ENCODE results near the gene IL12RB1.

The IL12RB1 gene

GRCh38 chr19:18085702-18086457 is 854 bp downstream of the IL12RB1 start:
- TF ChIP-seq ZNF274 (IDR thresholded peaks at IDR 0.05; ENCODE audit: low read depth, low read length), result no peak
- no peak overlapping the region for H3K4me3 ChIP-seq (ENCODE audit: low read length)

GRCh38 chr19:18083929-18084684 is 2.6 kb downstream of the IL12RB1 start:
- no peak for TF ChIP-seq ZNF274 (IDR thresholded peaks at IDR 0.05; ENCODE audit: low read depth, low read length)
- H3K4me3 ChIP-seq (ENCODE audit: low read length), result no peak overlapping the region

GRCh38 chr19:18074192-18074591 is 12.5 kb downstream of the IL12RB1 start:
- H3K4me3 ChIP-seq (ENCODE audit: low read length), result no peak overlapping the region
- no peak for TF ChIP-seq ZNF274 (IDR thresholded peaks at IDR 0.05; ENCODE audit: low read depth, low read length)

- no peak for TF ChIP-seq ZNF274 (IDR thresholded peaks at IDR 0.05; ENCODE audit: low read depth, low read length)
- H3K4me3 ChIP-seq (ENCODE audit: low read length), result no peak overlapping the region
Measured at GRCh38 chr19:18073197-18073596, 13.5 kb downstream of the IL12RB1 start.

GRCh38 chr19:18072335-18072734 is 14.4 kb downstream of the IL12RB1 start:
- H3K4me3 ChIP-seq (ENCODE audit: low read length), result no peak overlapping the region
- TF ChIP-seq ZNF274 (IDR thresholded peaks at IDR 0.05; ENCODE audit: low read depth, low read length), result no peak

- TF ChIP-seq ZNF274 (IDR thresholded peaks at IDR 0.05; ENCODE audit: low read depth, low read length), result no peak
- no peak overlapping the region for H3K4me3 ChIP-seq (ENCODE audit: low read length)
Measured at GRCh38 chr19:18070181-18070580, 16.6 kb downstream of the IL12RB1 start.

GRCh38 chr19:18069383-18069782 is 17.4 kb downstream of the IL12RB1 start:
- TF ChIP-seq ZNF274 (IDR thresholded peaks at IDR 0.05; ENCODE audit: low read depth, low read length), result no peak
- H3K4me3 ChIP-seq (ENCODE audit: low read length), result no peak overlapping the region

GRCh38 chr19:18068395-18068794 is 18.3 kb downstream of the IL12RB1 start:
- TF ChIP-seq ZNF274 (IDR thresholded peaks at IDR 0.05; ENCODE audit: low read depth, low read length), result no peak

GRCh38 chr19:18065173-18065495 is 21.6 kb downstream of the IL12RB1 start:
- no peak for TF ChIP-seq ZNF274 (IDR thresholded peaks at IDR 0.05; ENCODE audit: low read depth, low read length)
- H3K4me3 ChIP-seq (ENCODE audit: low read length), result no peak overlapping the region

More at GRCh38 chr19:18068395-18068794, 18.3 kb downstream of the IL12RB1 start:
- H3K4me3 ChIP-seq (ENCODE audit: low read length), result no peak overlapping the region

- H3K4me3 ChIP-seq (ENCODE audit: low read length), result no peak overlapping the region
- TF ChIP-seq ZNF274 (IDR thresholded peaks at IDR 0.05; ENCODE audit: low read depth, low read length), result no peak
Measured at GRCh38 chr19:18063463-18063862, 23.3 kb downstream of the IL12RB1 start.

- TF ChIP-seq ZNF274 (IDR thresholded peaks at IDR 0.05; ENCODE audit: low read depth, low read length), result no peak
Measured at GRCh38 chr19:18062028-18062427, 24.7 kb downstream of the IL12RB1 start.

GRCh38 chr19:18060472-18060871 is 26.3 kb downstream of the IL12RB1 start:
- TF ChIP-seq ZNF274 (IDR thresholded peaks at IDR 0.05; ENCODE audit: low read depth, low read length), result no peak
- H3K4me3 ChIP-seq (ENCODE audit: low read length), result no peak overlapping the region

More at GRCh38 chr19:18062028-18062427, 24.7 kb downstream of the IL12RB1 start:
- H3K4me3 ChIP-seq (ENCODE audit: low read length), result no peak overlapping the region

GRCh38 chr19:18059902-18060301 is 26.8 kb downstream of the IL12RB1 start:
- TF ChIP-seq ZNF274 (IDR thresholded peaks at IDR 0.05; ENCODE audit: low read depth, low read length), result no peak
- no peak overlapping the region for H3K4me3 ChIP-seq (ENCODE audit: low read length)

- H3K4me3 ChIP-seq (ENCODE audit: low read length), result no peak overlapping the region
- no peak for TF ChIP-seq ZNF274 (IDR thresholded peaks at IDR 0.05; ENCODE audit: low read depth, low read length)
Measured at GRCh38 chr19:18059297-18059696, 27.4 kb downstream of the IL12RB1 start.

All from GM08714 (cell line).